Type B pancreatic cell (in vitro differentiated cells): ENCODE results near the gene HOXC5. TPM values are rescaled to one million over a fixed set of nuclear protein-coding genes. Genes with fewer than 3 reads are reported as not detected.

Experiments used
- DNase-seq: peaks from one replicate; pipeline ENCODE4 v3.0.0; 2021; ENCODE audit warnings: mixed read lengths; ENCODE audit not compliant: unreplicated experiment; ENCODE audit errors: extremely low spot score
- H3K27ac Mint-ChIP-seq: 2 replicates; pipeline ENCODE4 v1.8.0; 2021; ENCODE audit warnings: mild to moderate bottlenecking, mixed read lengths
- H3K27me3 Mint-ChIP-seq: 2 replicates; pipeline ENCODE4 v1.8.0; 2021; ENCODE audit warnings: mixed read lengths
- H3K36me3 Mint-ChIP-seq: 2 replicates; pipeline ENCODE4 v1.8.0; 2021; ENCODE audit warnings: mixed read lengths
- H3K4me1 Mint-ChIP-seq: one replicate; pipeline ENCODE4 v1.8.0; 2021; ENCODE audit warnings: mixed read lengths; ENCODE audit not compliant: unreplicated experiment
- H3K4me3 Mint-ChIP-seq: 2 replicates; pipeline ENCODE4 v1.8.0; 2021; ENCODE audit warnings: mild to moderate bottlenecking, mixed read lengths
- H3K9me3 Mint-ChIP-seq: 2 replicates; pipeline ENCODE4 v1.8.0; 2021; ENCODE audit warnings: mixed read lengths
- total RNA-seq: library from RNA; stranded (reverse); gene quantifications from 2 replicates; pipeline ENCODE4 v1.2.1, GENCODE V29; 2021; ENCODE audit warnings: low replicate concordance
- TF ChIP-seq, protein P1 (sequence below): fragments of 200-600 bp; sonication (generic); conservative IDR thresholded peaks from 2 replicates; pipeline ENCODE4 v1.5.0; 2021; ENCODE audit warnings: antibody characterized with exemption, mild to moderate bottlenecking

Gene HOXC5
- total RNA-seq, 1 donor from 2014 or later = 56.9 TPM

DNA sequence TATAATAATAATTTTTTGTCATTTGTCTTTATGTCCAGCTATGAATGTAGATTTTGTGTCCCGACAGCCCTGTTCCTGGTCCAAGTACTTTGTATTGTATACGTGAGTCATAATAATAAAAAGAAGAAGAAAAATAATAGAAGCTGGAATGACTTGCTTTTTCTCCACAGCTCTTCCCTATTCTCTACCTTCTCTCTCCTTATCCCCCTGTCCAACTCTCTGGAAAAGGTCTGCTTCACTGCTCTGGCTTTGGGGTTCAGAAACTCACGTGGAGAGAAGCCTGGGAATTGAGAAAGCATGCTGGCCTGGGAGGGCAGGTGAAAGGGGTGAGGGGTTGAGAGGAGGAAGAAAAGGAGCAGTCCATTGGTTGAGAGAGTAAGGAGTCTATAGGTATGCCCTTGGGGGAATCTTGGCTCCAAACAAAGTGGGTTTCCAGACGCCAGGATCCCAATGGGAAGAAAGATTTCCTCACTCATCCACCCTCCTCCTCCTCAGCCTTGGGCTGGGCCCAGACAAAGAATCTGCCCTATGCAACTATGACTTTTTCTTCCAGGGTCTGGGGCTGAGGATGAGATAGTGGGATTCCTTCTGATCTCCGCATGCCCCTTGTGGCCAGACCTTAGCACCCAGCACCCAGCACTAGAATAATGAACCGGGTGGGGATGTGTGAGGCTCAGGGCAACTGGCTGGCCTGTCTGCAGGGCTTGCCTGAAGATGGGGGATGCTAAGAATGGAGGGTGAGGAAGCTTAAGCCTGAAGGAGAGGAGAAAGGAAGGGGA lies 20.0 kb upstream of the HOXC5 start:
- Mint-ChIP-seq H3K4me1 (peaks cover 15% of the 10 kb centered on the region), H3K36me3 (no peaks in the 10 kb centered on the region), H3K9me3 (no peaks in the 10 kb centered on the region), H3K4me3 (no peak overlapping the region), H3K27ac (no peak overlapping the region), H3K27me3 (peaks cover 99% of the 10 kb centered on the region)
- TF ChIP-seq, protein P1, sequence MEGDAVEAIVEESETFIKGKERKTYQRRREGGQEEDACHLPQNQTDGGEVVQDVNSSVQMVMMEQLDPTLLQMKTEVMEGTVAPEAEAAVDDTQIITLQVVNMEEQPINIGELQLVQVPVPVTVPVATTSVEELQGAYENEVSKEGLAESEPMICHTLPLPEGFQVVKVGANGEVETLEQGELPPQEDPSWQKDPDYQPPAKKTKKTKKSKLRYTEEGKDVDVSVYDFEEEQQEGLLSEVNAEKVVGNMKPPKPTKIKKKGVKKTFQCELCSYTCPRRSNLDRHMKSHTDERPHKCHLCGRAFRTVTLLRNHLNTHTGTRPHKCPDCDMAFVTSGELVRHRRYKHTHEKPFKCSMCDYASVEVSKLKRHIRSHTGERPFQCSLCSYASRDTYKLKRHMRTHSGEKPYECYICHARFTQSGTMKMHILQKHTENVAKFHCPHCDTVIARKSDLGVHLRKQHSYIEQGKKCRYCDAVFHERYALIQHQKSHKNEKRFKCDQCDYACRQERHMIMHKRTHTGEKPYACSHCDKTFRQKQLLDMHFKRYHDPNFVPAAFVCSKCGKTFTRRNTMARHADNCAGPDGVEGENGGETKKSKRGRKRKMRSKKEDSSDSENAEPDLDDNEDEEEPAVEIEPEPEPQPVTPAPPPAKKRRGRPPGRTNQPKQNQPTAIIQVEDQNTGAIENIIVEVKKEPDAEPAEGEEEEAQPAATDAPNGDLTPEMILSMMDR = no peak
- DNase-seq = no peak

DNA sequence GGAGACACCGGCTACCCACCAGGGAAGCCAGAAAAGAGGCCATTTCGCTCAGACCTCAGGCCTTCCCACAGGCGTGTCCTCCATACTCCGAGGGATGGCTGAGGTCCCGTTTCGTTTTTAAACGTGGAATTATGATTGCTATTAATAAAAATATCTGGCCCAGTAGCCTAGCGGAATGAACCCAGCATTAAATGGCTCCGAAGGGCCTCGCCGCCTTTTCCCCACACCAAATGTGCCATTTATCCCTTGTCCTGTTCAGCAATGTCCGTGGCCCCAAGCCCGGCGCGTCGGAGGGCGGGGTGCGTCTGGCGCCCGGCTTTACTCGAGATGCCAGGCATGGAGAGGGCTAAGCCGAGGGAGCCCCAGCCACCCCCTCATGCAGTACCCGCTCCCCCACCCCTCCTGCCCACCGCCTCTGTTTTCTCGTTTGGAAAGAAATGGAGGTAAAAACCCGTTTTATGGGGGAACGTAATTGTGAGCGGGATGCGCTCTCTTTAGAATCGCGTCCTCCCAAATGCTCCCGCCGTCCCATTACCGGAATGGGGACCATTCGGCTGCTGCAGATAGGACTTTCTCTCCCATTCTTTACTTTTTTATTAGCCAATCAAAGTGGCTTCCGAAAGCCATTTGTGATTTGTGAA lies 18.4 kb upstream of the HOXC5 start:
- Mint-ChIP-seq H3K27me3 (peaks cover 91% of the 10 kb centered on the region), H3K36me3 (no peaks in the 10 kb centered on the region), H3K4me1 (peaks cover 18% of the 10 kb centered on the region), H3K27ac (no peak overlapping the region), H3K9me3 (no peaks in the 10 kb centered on the region), H3K4me3 (peak overlapping the region; percentile 62)
- no peak for DNase-seq
- TF ChIP-seq, protein P1 = no peak

DNA sequence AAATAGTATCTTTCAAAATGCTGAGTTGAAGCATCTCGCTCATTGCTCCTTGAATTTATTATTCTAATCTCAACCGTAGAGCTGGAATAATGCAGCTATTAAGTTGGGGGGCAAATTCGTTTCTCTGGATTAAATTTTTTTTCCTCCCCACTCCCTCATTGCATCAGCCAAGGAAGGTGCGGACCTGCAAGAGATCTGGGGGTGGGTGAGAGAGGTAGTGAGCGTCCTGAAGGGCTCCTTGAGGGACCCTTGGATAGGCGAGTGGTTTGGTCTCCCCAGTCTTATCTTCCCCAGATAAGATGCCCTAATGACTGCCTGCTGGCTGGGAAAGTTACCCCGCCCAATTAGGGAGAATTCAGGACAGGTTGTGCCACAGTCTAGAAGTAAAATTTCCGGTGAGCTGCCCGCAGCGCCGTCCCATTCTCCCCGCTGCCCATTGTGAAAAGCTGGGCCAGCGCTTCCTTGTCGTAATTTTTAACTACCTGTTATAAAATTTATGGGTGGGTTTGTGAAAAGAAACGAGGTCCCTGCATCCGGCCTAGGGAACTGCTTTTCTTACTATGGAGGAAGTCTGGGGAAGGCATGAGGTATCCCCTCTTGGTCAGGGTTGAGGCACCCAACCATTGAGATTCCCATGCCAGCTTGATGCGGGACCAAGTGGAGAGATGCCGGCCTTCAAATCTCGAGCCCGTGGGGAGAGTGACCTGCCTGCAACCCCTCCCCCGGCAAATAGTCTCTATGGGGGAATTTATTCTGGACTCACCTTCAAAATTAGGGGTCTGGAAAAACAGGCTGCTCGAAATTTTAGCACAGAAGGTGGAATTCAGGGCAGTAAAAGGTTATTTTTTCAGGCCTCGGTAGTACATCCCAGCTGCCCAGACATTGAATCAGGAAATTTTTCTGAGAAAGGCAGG lies 17.6 kb upstream of the HOXC5 start:
- Mint-ChIP-seq H3K36me3 (peaks cover 4% of the 10 kb centered on the region), H3K27me3 (peaks cover 91% of the 10 kb centered on the region), H3K9me3 (no peaks in the 10 kb centered on the region), H3K4me1 (peaks cover 15% of the 10 kb centered on the region), H3K27ac (no peak overlapping the region), H3K4me3 (peak overlapping the region; percentile 62)
- DNase-seq = no peak
- TF ChIP-seq, protein P1 = no peak

DNA sequence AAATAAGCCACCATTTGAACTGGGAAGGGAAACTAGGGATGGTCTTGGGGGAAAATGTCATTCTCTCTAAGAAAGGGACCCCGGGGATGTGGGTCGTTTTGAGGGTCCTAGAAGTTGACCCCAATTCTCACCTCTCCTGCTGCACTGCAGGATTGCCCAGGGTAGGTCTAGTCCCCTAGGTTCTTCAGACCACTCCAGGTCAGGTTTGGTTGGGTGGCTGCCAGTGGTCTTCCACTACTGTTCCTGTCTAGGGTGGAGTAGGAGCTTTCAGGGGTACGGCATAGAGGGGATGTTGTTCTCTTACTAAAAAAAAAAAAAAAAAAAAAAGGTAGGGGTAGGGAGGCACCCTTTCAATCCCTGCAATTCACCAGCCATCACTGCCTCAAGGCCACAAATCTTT lies 16.8 kb upstream of the HOXC5 start:
- Mint-ChIP-seq H3K4me3 (peak overlapping the region; percentile 86), H3K9me3 (no peaks in the 10 kb centered on the region), H3K27me3 (peaks cover 91% of the 10 kb centered on the region), H3K27ac (no peak overlapping the region), H3K4me1 (peaks cover 12% of the 10 kb centered on the region), H3K36me3 (peaks cover 4% of the 10 kb centered on the region)
- TF ChIP-seq, protein P1 = no peak
- no peak for DNase-seq

DNA sequence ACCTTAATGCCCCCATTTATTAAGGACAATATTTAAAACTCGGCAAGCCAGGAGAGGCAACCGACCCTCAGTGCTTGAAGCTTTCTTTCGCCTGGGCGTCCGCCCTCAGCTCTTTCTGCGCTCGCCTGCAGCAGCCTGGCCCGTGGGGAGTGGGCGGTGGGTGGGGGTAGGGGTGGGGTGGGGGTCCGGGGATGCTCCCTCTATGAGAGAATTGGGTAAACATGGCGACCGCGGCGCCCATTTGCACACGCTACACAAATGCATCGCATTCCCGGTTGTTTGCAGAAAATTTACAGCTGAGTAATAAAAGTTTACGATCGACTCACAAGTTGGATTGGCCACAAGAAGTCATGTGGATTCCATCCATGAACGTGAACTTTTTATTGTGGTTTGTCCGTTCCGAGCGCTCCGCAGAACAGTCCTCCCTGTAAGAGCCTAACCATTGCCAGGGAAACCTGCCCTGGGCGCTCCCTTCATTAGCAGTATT lies 16.3 kb upstream of the HOXC5 start:
- peaks cover 13% of the 10 kb centered on the region for H3K4me1 Mint-ChIP-seq
- no peak for DNase-seq
- no peaks in the 10 kb centered on the region for H3K9me3 Mint-ChIP-seq
- H3K27ac Mint-ChIP-seq = no peak overlapping the region
- H3K36me3 Mint-ChIP-seq = peaks cover 4% of the 10 kb centered on the region
- peak overlapping the region; percentile 86 for H3K4me3 Mint-ChIP-seq
- H3K27me3 Mint-ChIP-seq = peaks cover 91% of the 10 kb centered on the region
- TF ChIP-seq, protein P1 = no peak
